Neural progenitor cell (in vitro differentiated cells): Measurements from ENCODE around the gene PSMB2. TPM values are rescaled to one million over a fixed set of nuclear protein-coding genes. Genes with fewer than 3 reads are reported as not detected.

Source experiments
- DNase-seq: peaks from one replicate; pipeline ENCODE4 v3.0.0-alpha.2; 2016; ENCODE audit warnings: low spot score
- H2AFZ ChIP-seq: fragments of 200-600 bp; sonication (generic); replicated peaks from 2 replicates; pipeline ENCODE4 v1.6.1; 2016; ENCODE audit warnings: antibody characterized with exemption
- H3F3A ChIP-seq: fragments of 200-600 bp; sonication (generic); 2 replicates; pipeline ENCODE4 v1.6.1; 2016; ENCODE audit warnings: antibody characterized with exemption, low read depth
- H3K27ac ChIP-seq: fragments of 200-600 bp; sonication (generic); 2 replicates; pipeline ENCODE4 v1.5.1; 2016; ENCODE audit warnings: mild to moderate bottlenecking
- H3K27me3 ChIP-seq: fragments of 200-600 bp; sonication (generic); 2 replicates; pipeline ENCODE4 v1.6.1; 2016; ENCODE audit warnings: mild to moderate bottlenecking, moderate library complexity
- H3K36me3 ChIP-seq: fragments of 200-600 bp; sonication (generic); 2 replicates; pipeline ENCODE4 v1.5.1; 2016
- H3K4me1 ChIP-seq: fragments of 200-600 bp; sonication (generic); 2 replicates; pipeline ENCODE4 v1.6.1; 2016; ENCODE audit warnings: mixed run types
- H3K4me2 ChIP-seq: fragments of 200-600 bp; sonication (generic); 2 replicates; pipeline ENCODE4 v1.6.1; 2016
- H3K4me3 ChIP-seq: fragments of 200-600 bp; sonication (generic); 2 replicates; pipeline ENCODE4 v1.5.1; 2016
- H3K79me2 ChIP-seq: fragments of 200-600 bp; sonication (generic); 2 replicates; pipeline ENCODE4 v1.6.1; 2016; ENCODE audit warnings: low read depth
- H3K9ac ChIP-seq: fragments of 200-600 bp; sonication (generic); 2 replicates; pipeline ENCODE4 v1.6.1; 2016
- H3K9me3 ChIP-seq: fragments of 200-600 bp; sonication (generic); 2 replicates; pipeline ENCODE4 v1.5.1; 2016; ENCODE audit warnings: low read depth
- H4K20me1 ChIP-seq: fragments of 200-600 bp; sonication (generic); 2 replicates; pipeline ENCODE4 v1.6.1; 2016; ENCODE audit warnings: low read depth
- H3K27ac Mint-ChIP-seq: 3 replicates; pipeline ENCODE4 v1.8.0; 2021; ENCODE audit warnings: mixed read lengths
- H3K27me3 Mint-ChIP-seq: 2 replicates; pipeline ENCODE4 v1.8.0; 2022; ENCODE audit warnings: low read depth, mild to moderate bottlenecking, inconsistent platforms, moderate library complexity, mixed read lengths; ENCODE audit not compliant: insufficient read depth
- H3K36me3 Mint-ChIP-seq: 3 replicates; pipeline ENCODE4 v1.8.0; 2021; ENCODE audit warnings: mixed read lengths
- H3K4me1 Mint-ChIP-seq: 3 replicates; pipeline ENCODE4 v1.8.0; 2021; ENCODE audit warnings: mixed read lengths
- H3K4me3 Mint-ChIP-seq: 3 replicates; pipeline ENCODE4 v1.8.0; 2021; ENCODE audit warnings: mild to moderate bottlenecking, moderate library complexity, mixed read lengths
- H3K9me3 Mint-ChIP-seq: 3 replicates; pipeline ENCODE4 v1.8.0; 2020; ENCODE audit warnings: mixed read lengths
- CTCF ChIP-seq: fragments of 200-600 bp; sonication (generic); IDR thresholded peaks from 2 replicates; pipeline ENCODE4 v1.5.1; 2017; ENCODE audit warnings: antibody characterized with exemption, mild to moderate bottlenecking
- EZH2 ChIP-seq: fragments of 200-600 bp; sonication (generic); IDR thresholded peaks from 2 replicates; pipeline ENCODE4 v1.6.1; 2017; ENCODE audit warnings: antibody characterized with exemption, mild to moderate bottlenecking, moderate library complexity
- EZH2phosphoT487 ChIP-seq: fragments of 200-600 bp; sonication (generic); IDR thresholded peaks from 2 replicates; pipeline ENCODE4 v1.6.1; 2017; ENCODE audit warnings: antibody characterized with exemption
- total RNA-seq: library from RNA; depleted of rRNA; stranded (reverse); fragments of >200 nt; gene quantifications from 2 replicates; pipeline ENCODE4 v1.2.3, GENCODE V29; 2015; ENCODE audit warnings: low replicate concordance

Gene PSMB2
- total RNA-seq, 1 donor from 2014 or later: 29.7 TPM

- Histone ChIP-seq H4K20me1 (peaks cover 17% of the 10 kb centered on the region), H3K79me2 (no peaks in the 10 kb centered on the region), H3K9ac (no peak overlapping the region), H3K9me3 (no peaks in the 10 kb centered on the region), H3K27me3 (peaks cover 10% of the 10 kb centered on the region), H3K4me1 (peaks cover 17% of the 10 kb centered on the region), H3F3A (no peaks in the 10 kb centered on the region), H3K4me3 (no peak overlapping the region), H2AFZ (no peak overlapping the region), H3K4me2 (no peak overlapping the region), H3K36me3 (no peaks in the 10 kb centered on the region), H3K27ac (no peak overlapping the region)
- Mint-ChIP-seq H3K4me1 (peaks cover 6% of the 10 kb centered on the region), H3K27me3 (peaks cover 8% of the 10 kb centered on the region), H3K27ac (no peak overlapping the region), H3K4me3 (no peak overlapping the region), H3K36me3 (no peaks in the 10 kb centered on the region), H3K9me3 (no peaks in the 10 kb centered on the region)
- TF ChIP-seq EZH2 (no peak), EZH2phosphoT487 (no peak), CTCF (no peak)
- no peak for DNase-seq
Measured at GRCh38 chr1:35663434-35663833, 22.1 kb upstream of the PSMB2 start.

- peaks cover 5% of the 10 kb centered on the region for H3K27me3 Mint-ChIP-seq
- H3K9me3 Mint-ChIP-seq: no peaks in the 10 kb centered on the region
- Histone ChIP-seq H4K20me1 (peaks cover 17% of the 10 kb centered on the region), H3K9ac (no peak overlapping the region), H3K36me3 (no peaks in the 10 kb centered on the region), H3K4me3 (no peak overlapping the region), H3K4me2 (no peak overlapping the region), H3K9me3 (no peaks in the 10 kb centered on the region), H3F3A (no peaks in the 10 kb centered on the region), H3K27ac (no peak overlapping the region), H2AFZ (no peak overlapping the region), H3K27me3 (peaks cover 12% of the 10 kb centered on the region), H3K4me1 (no peaks in the 10 kb centered on the region), H3K79me2 (no peaks in the 10 kb centered on the region)
- no peaks in the 10 kb centered on the region for H3K36me3 Mint-ChIP-seq
- DNase-seq: no peak
- H3K4me1 Mint-ChIP-seq: no peaks in the 10 kb centered on the region
- H3K4me3 Mint-ChIP-seq: peak overlapping the region; percentile 30
- TF ChIP-seq CTCF (no peak), EZH2phosphoT487 (no peak), EZH2 (no peak)
- H3K27ac Mint-ChIP-seq: no peak overlapping the region
Measured at GRCh38 chr1:35661474-35661795, 20.1 kb upstream of the PSMB2 start.

- H3K27me3 Mint-ChIP-seq: peaks cover 5% of the 10 kb centered on the region
- Histone ChIP-seq H2AFZ (no peak overlapping the region), H3K9ac (no peak overlapping the region), H3K27ac (no peak overlapping the region), H3K79me2 (no peaks in the 10 kb centered on the region), H3K36me3 (no peaks in the 10 kb centered on the region), H4K20me1 (peaks cover 17% of the 10 kb centered on the region), H3K9me3 (no peaks in the 10 kb centered on the region), H3K4me3 (no peak overlapping the region), H3F3A (no peaks in the 10 kb centered on the region), H3K4me1 (no peaks in the 10 kb centered on the region), H3K27me3 (peaks cover 18% of the 10 kb centered on the region), H3K4me2 (no peak overlapping the region)
- TF ChIP-seq CTCF (no peak), EZH2phosphoT487 (no peak), EZH2 (no peak)
- peak overlapping the region; percentile 67 for H3K4me3 Mint-ChIP-seq
- no peaks in the 10 kb centered on the region for H3K36me3 Mint-ChIP-seq
- peak; percentile 92 for DNase-seq
- H3K9me3 Mint-ChIP-seq: no peaks in the 10 kb centered on the region
- H3K27ac Mint-ChIP-seq: no peak overlapping the region
- H3K4me1 Mint-ChIP-seq: no peaks in the 10 kb centered on the region
Measured at GRCh38 chr1:35660581-35661473, 19.5 kb upstream of the PSMB2 start.
